ENCODE measurements around the gene NCS1. TPM values are rescaled to one million over a fixed set of nuclear protein-coding genes. Genes with fewer than 3 reads are reported as not detected.

Gene NCS1
- total and polyA plus RNA-seq, 2 of the 8 experiments (the other 6 are each of a cell fraction or from before 2014, with no cell fraction given), result 34.7 to 47.6 TPM

DNA sequence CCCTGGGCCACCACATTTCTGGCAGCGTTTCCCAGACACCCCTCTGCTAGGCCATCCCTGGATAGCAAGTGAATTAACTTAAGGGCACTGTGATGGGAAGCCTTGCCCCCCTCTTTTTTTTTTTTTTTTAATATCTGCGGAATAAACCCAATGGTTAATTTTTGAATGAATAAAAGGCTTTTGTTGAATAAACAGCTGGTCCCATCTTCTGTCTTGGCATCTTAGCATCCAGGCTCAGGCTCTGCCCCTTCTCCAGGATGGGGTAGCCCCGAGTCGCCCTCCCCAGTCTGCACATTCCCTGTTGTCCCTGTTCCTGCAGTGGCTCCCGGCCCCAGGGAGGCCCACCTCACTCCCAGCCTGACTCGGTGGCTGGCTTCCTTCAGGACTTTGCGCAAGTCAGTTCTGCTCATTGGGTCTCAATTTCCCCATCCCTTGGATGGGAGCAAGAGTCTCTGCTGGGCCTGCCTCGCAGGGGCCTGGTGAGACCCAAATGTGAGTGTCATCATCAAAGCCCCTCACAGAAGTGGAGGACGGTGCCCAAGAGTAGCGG, 64.3 kb downstream of the NCS1 start (continued):
- no peak for TF ChIP-seq CBX8 (IDR thresholded peaks at IDR 0.05; ENCODE audit: borderline replicate concordance, low read depth, low read length)
- TF ChIP-seq ASH2L (IDR thresholded peaks at IDR 0.05; ENCODE audit: low read length), result no peak
- TF ChIP-seq RXRA (IDR thresholded peaks at IDR 0.05; ENCODE audit: insufficient read depth, low read depth, low read length), result no peak
- no peak for TF ChIP-seq CREB1 (IDR thresholded peaks at IDR 0.05)
- TF ChIP-seq CHD1 (IDR thresholded peaks at IDR 0.05; ENCODE audit: low read depth, low read length), result no peak
- TF ChIP-seq CHD7 (IDR thresholded peaks at IDR 0.05; ENCODE audit: insufficient replicate concordance, low read length), result no peak

Data from H1 (cell line).